ENCODE measurements around the gene PNMA8C.
"Not testable (repeated sequence)": the region's sequence is repeated elsewhere in the genome, so short reads cannot be mapped to it uniquely, and the experiment has no call there.

Gene PNMA8C

GRCh38 chr19:46390121-46390858, 38.4 kb downstream of the PNMA8C start:
- no peak for DNase-seq (ENCODE audit: low read depth in 2 of 2)

GRCh38 chr19:46388311-46389095, 40.2 kb downstream of the PNMA8C start:
- DNase-seq (ENCODE audit: low read depth in 2 of 2), result no peak

- DNase-seq (ENCODE audit: low read depth in 2 of 2), result no peak
Observed at GRCh38 chr19:46387713-46388130, 41.0 kb downstream of the PNMA8C start.

GRCh38 chr19:46386996-46387712, 41.6 kb downstream of the PNMA8C start:
- DNase-seq (ENCODE audit: low read depth in 2 of 2), result no peak

- no peak for DNase-seq (ENCODE audit: low read depth in 2 of 2)
Observed at GRCh38 chr19:46386151-46386550, 42.6 kb downstream of the PNMA8C start.

- DNase-seq (ENCODE audit: low read depth in 2 of 2), result no peak
Observed at GRCh38 chr19:46385636-46386035, 43.1 kb downstream of the PNMA8C start.

- no peak for DNase-seq (ENCODE audit: low read depth in 2 of 2)
Observed at GRCh38 chr19:46384396-46384795, 44.3 kb downstream of the PNMA8C start.

- no peak for DNase-seq (ENCODE audit: low read depth in 2 of 2)
Observed at GRCh38 chr19:46383846-46384245, 44.9 kb downstream of the PNMA8C start.

GRCh38 chr19:46383171-46383815, 45.4 kb downstream of the PNMA8C start:
- no peak for DNase-seq (ENCODE audit: low read depth in 2 of 2)

- no peak for DNase-seq (ENCODE audit: low read depth in 2 of 2)
Observed at GRCh38 chr19:46381756-46382345, 46.9 kb downstream of the PNMA8C start.

GRCh38 chr19:46381346-46381745, 47.4 kb downstream of the PNMA8C start:
- no peak for DNase-seq (ENCODE audit: low read depth in 2 of 2)

- DNase-seq (ENCODE audit: low read depth in 2 of 2), result no peak
Observed at GRCh38 chr19:46380690-46381089, 48.0 kb downstream of the PNMA8C start.

GRCh38 chr19:46378268-46378667, 50.5 kb downstream of the PNMA8C start:
- no peak for DNase-seq (ENCODE audit: low read depth in 2 of 2)

- no peak for DNase-seq (ENCODE audit: low read depth in 2 of 2)
Observed at GRCh38 chr19:46376241-46377153, 52.2 kb downstream of the PNMA8C start.

- DNase-seq (ENCODE audit: low read depth in 2 of 2), result not testable (repeated sequence)
Observed at GRCh38 chr19:46375476-46376067, 53.2 kb downstream of the PNMA8C start.
